WTC11 (cell line): ENCODE measurements around the gene RCOR3.
"Not testable (repeated sequence)": the region's sequence is repeated elsewhere in the genome, so short reads cannot be mapped to it uniquely, and the experiment has no call there.

Experiments used
- E2F5 ChIP-seq: sonication (generic); formaldehyde crosslinking; IDR thresholded peaks from 2 replicates; pipeline ENCODE4 v1.8.1; 2022; ENCODE audit warnings: mild to moderate bottlenecking, moderate library complexity, missing genetic modification reagents
- ESRRA ChIP-seq: sonication (generic); formaldehyde crosslinking; IDR thresholded peaks from 2 replicates; pipeline ENCODE4 v1.8.1; 2022; ENCODE audit warnings: mild to moderate bottlenecking, missing genetic modification reagents, borderline replicate concordance
- FOXK1 ChIP-seq: sonication (generic); formaldehyde crosslinking; IDR thresholded peaks from 2 replicates; pipeline ENCODE4 v1.8.0; 2022; ENCODE audit warnings: mild to moderate bottlenecking, moderate library complexity, missing genetic modification reagents
- FOXP1 ChIP-seq: sonication (generic); formaldehyde crosslinking; IDR thresholded peaks from 2 replicates; pipeline ENCODE4 v1.8.0; 2022; ENCODE audit warnings: missing genetic modification reagents, mild to moderate bottlenecking, moderate library complexity, borderline replicate concordance
- NFYB ChIP-seq: sonication (generic); formaldehyde crosslinking; conservative IDR thresholded peaks from 2 replicates; pipeline ENCODE4 v1.8.0; 2022; ENCODE audit warnings: low read depth, missing genetic modification reagents
- SMAD3 ChIP-seq: sonication (generic); formaldehyde crosslinking; IDR thresholded peaks from 2 replicates; pipeline ENCODE4 v1.8.0; 2022; ENCODE audit warnings: missing genetic modification reagents, mild to moderate bottlenecking, borderline replicate concordance
- SP1 ChIP-seq: sonication (generic); formaldehyde crosslinking; conservative IDR thresholded peaks from 2 replicates; pipeline ENCODE4 v1.8.1; 2022; ENCODE audit warnings: missing genetic modification reagents
- USF1 ChIP-seq: sonication (generic); formaldehyde crosslinking; IDR thresholded peaks from 2 replicates; pipeline ENCODE4 v1.8.0; 2022; ENCODE audit warnings: mild to moderate bottlenecking, missing genetic modification reagents
- USF2 ChIP-seq: sonication (generic); formaldehyde crosslinking; IDR thresholded peaks from 2 replicates; pipeline ENCODE4 v1.8.1; 2023; ENCODE audit warnings: mild to moderate bottlenecking, missing genetic modification reagents, moderate library complexity
- ZNF138 ChIP-seq: sonication (generic); formaldehyde crosslinking; conservative IDR thresholded peaks from 2 replicates; pipeline ENCODE4 v1.8.1; 2022; ENCODE audit warnings: mild to moderate bottlenecking, moderate library complexity, missing genetic modification reagents
- ZNF532 ChIP-seq: fragments of 250-450 bp; sonication (Bioruptor Pico); IDR thresholded peaks from 2 replicates; pipeline ENCODE4 v1.9.0; 2021; ENCODE audit warnings: mild to moderate bottlenecking, borderline replicate concordance
- ZNF671 ChIP-seq: fragments of 250-450 bp; sonication (Bioruptor Pico); IDR thresholded peaks from 2 replicates; pipeline ENCODE4 v1.8.0; 2021; ENCODE audit warnings: mild to moderate bottlenecking

GRCh38 chr1:211249611-211250010 lies 9.6 kb upstream of the RCOR3 start:
- not testable (repeated sequence) for TF ChIP-seq FOXP1 (CRISPR knock-in tag); USF1; ZNF532 (CRISPR knock-in tag); E2F5 (CRISPR knock-in tag); ZNF138 (CRISPR knock-in tag); SP1; ESRRA; SMAD3 (CRISPR knock-in tag); NFYB (CRISPR knock-in tag); ZNF671 (CRISPR knock-in tag); FOXK1 (CRISPR knock-in tag)
- TF ChIP-seq USF2 (CRISPR knock-in tag), result 0 out of 2 replicates have a peak, but pooled peaks have one; percentile 20
